ENCODE data around the gene ZNF76. TPM values are rescaled to one million over a fixed set of nuclear protein-coding genes. Genes with fewer than 3 reads are reported as not detected.
"Not testable (repeated sequence)": the region's sequence is repeated elsewhere in the genome, so short reads cannot be mapped to it uniquely, and the experiment has no call there.

The ZNF76 gene
- total RNA-seq, 3 donors from 2014 or later: 22.9 to 24.3 (median 24.1) TPM

GRCh38 chr6:35295036-35295435 is 35.5 kb downstream of the ZNF76 start:
- Mint-ChIP-seq H3K27me3 (ENCODE audit: low read depth) (no peaks in the 10 kb centered on the region), H3K4me3 (no peak overlapping the region), H3K36me3 (ENCODE audit: insufficient read depth) (peaks cover 7% of the 10 kb centered on the region), H3K4me1 (ENCODE audit: low read depth) (peaks cover 24% of the 10 kb centered on the region), H3K9me3 (no peaks in the 10 kb centered on the region)
- no peak for ATAC-seq
- DNase-seq: no peak

- no peak for DNase-seq
- Mint-ChIP-seq H3K4me1 (ENCODE audit: low read depth) (peaks cover 31% of the 10 kb centered on the region), H3K9me3 (no peaks in the 10 kb centered on the region), H3K4me3 (no peak overlapping the region), H3K36me3 (ENCODE audit: insufficient read depth) (peaks cover 7% of the 10 kb centered on the region), H3K27me3 (ENCODE audit: low read depth) (no peaks in the 10 kb centered on the region)
- ATAC-seq: no peak
These were observed 36.2 kb downstream of the ZNF76 start for GRCh38 chr6:35295521-35296315.

- Mint-ChIP-seq H3K4me3 (peak overlapping the region; percentile 85), H3K36me3 (ENCODE audit: insufficient read depth) (peaks cover 6% of the 10 kb centered on the region), H3K9me3 (no peaks in the 10 kb centered on the region), H3K4me1 (ENCODE audit: low read depth) (peaks cover 43% of the 10 kb centered on the region), H3K27me3 (ENCODE audit: low read depth) (no peaks in the 10 kb centered on the region)
- DNase-seq: no peak
- ATAC-seq: no peak
These were observed 37.5 kb downstream of the ZNF76 start for GRCh38 chr6:35296931-35297600.

GRCh38 chr6:35297601-35298481 is 38.3 kb downstream of the ZNF76 start, which contains the start of gene DEF6:
TSS of gene DEF6 (plus strand) at chr6:35297818. CDS start at chr6:35297857, 39 bp downstream.
- peak; percentile 87 to 91 for ATAC-seq
- Mint-ChIP-seq H3K4me1 (ENCODE audit: low read depth) (peaks cover 50% of the 10 kb centered on the region), H3K9me3 (no peaks in the 10 kb centered on the region), H3K27me3 (ENCODE audit: low read depth) (no peaks in the 10 kb centered on the region), H3K4me3 (peak within 1 kb of the TSS; percentile 85), H3K36me3 (ENCODE audit: insufficient read depth) (peaks cover 6% of the 10 kb centered on the region)
- peak; percentile 85 for DNase-seq

DNA sequence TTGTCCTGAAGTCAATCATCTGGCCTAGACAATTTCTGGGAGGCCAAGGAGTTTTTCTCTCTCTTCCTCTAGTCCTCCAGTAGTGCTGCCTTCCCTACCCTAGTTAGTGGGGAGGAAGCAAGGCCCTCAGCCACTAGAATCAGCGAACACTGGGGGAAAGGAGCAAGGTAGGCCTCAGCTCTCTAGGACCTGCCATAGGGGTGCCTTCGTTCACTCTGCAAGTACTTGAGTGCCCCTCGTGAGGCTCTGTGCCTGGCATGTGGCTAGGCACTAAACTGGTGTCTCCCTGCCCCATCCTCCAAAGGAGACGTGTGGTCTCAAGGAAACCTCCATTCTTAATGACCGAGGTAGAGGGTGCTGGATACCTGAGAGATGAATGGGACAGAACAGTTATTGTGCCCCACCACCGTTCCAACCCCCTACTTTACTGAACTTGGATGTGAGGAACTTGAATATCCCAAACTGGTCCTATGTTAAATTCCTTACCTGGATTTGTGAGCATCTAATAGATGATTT is 39.1 kb downstream of the ZNF76 start:
- DNase-seq: no peak
- Mint-ChIP-seq H3K4me3 (peak overlapping the region; percentile 85), H3K36me3 (ENCODE audit: insufficient read depth) (peaks cover 9% of the 10 kb centered on the region), H3K4me1 (ENCODE audit: low read depth) (peaks cover 59% of the 10 kb centered on the region), H3K9me3 (no peaks in the 10 kb centered on the region), H3K27me3 (ENCODE audit: low read depth) (no peaks in the 10 kb centered on the region)
- no peak for ATAC-seq

GRCh38 chr6:35299674-35300073 is 40.1 kb downstream of the ZNF76 start:
- peaks cover 64% of the 10 kb centered on the region for H3K4me1 Mint-ChIP-seq (ENCODE audit: low read depth)
- no peaks in the 10 kb centered on the region for H3K9me3 Mint-ChIP-seq
- ATAC-seq (no peak), DNase-seq (no peak)
- H3K36me3 Mint-ChIP-seq (ENCODE audit: insufficient read depth): peaks cover 11% of the 10 kb centered on the region
- H3K27me3 Mint-ChIP-seq (ENCODE audit: low read depth): no peaks in the 10 kb centered on the region
- peak overlapping the region; percentile 85 for H3K4me3 Mint-ChIP-seq

- Mint-ChIP-seq H3K27me3 (ENCODE audit: low read depth) (no peaks in the 10 kb centered on the region), H3K9me3 (no peaks in the 10 kb centered on the region), H3K4me1 (ENCODE audit: low read depth) (peaks cover 70% of the 10 kb centered on the region), H3K4me3 (peak overlapping the region; percentile 85), H3K36me3 (ENCODE audit: insufficient read depth) (peaks cover 11% of the 10 kb centered on the region)
- no peak for ATAC-seq
- peak; percentile 31 for DNase-seq
These were observed 41.3 kb downstream of the ZNF76 start for GRCh38 chr6:35300848-35301247.

DNA sequence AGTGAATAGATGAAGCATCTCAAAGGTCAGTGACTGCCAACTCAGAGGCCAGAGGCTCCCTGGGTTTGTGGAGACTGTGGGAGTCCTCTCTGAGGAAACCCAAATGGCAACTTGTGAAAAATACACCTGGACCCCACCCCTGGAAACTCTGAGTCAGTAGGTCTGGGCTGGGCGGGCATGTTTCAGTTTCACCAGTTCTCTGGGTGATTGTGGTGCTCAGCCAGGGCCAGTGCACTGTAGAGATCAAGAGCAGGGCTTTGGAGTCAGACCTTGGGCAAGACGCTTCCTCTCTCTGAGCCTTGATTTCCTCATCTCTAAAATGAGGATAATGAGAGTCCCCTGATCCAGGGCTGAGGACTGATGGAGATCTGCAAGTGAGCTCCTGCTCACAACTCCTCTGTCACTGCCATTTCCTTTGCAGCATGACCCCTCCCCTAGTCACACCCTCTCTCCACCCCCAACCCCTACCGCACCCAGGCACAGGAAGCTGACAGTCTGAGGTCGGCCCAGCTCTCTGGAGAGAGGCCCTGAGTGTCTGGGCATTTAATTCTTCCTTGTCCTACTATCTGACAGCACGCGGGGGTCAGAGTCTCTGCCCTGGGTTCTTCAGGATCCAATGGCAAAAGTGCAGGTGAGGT is 43.2 kb downstream of the ZNF76 start:
- ATAC-seq: peak; percentile 88 to 90
- Mint-ChIP-seq H3K36me3 (ENCODE audit: insufficient read depth) (peaks cover 22% of the 10 kb centered on the region), H3K4me3 (peak overlapping the region; percentile 81), H3K4me1 (ENCODE audit: low read depth) (peaks cover 78% of the 10 kb centered on the region), H3K9me3 (no peaks in the 10 kb centered on the region), H3K27me3 (ENCODE audit: low read depth) (no peaks in the 10 kb centered on the region)
- DNase-seq: peak; percentile 85

- ATAC-seq: no peak
- H3K4me1 Mint-ChIP-seq (ENCODE audit: low read depth): peaks cover 84% of the 10 kb centered on the region
- H3K4me3 Mint-ChIP-seq: peak overlapping the region; percentile 81
- no peaks in the 10 kb centered on the region for H3K9me3 Mint-ChIP-seq
- H3K27me3 Mint-ChIP-seq (ENCODE audit: low read depth): no peaks in the 10 kb centered on the region
- no peak for DNase-seq
- peaks cover 29% of the 10 kb centered on the region for H3K36me3 Mint-ChIP-seq (ENCODE audit: insufficient read depth)
These were observed 44.8 kb downstream of the ZNF76 start for GRCh38 chr6:35304299-35304698.

DNA sequence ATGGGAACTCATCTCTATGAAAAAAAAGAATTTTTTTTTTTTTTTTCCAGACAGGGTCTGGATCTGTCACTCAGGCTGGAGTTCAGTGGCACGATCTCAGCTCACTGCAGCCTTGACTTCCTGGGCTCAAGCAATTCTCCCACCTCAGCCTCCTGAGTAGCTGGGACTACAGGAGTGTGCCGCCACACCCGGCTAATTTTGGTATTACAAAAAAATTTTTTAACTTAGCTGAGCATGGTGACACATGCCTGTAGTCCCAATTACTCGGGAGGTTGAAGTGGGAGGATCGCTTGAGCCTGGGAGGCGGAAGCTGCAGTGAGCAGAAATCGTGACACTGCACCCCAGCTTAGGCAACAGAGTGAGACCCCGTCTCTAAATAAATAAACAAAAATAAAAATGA is 45.6 kb downstream of the ZNF76 start:
- Mint-ChIP-seq H3K4me1 (ENCODE audit: low read depth) (peaks cover 84% of the 10 kb centered on the region), H3K9me3 (no peaks in the 10 kb centered on the region), H3K27me3 (ENCODE audit: low read depth) (no peaks in the 10 kb centered on the region), H3K4me3 (no peak overlapping the region), H3K36me3 (ENCODE audit: insufficient read depth) (peaks cover 35% of the 10 kb centered on the region)
- DNase-seq (no peak), ATAC-seq (no peak)

DNA sequence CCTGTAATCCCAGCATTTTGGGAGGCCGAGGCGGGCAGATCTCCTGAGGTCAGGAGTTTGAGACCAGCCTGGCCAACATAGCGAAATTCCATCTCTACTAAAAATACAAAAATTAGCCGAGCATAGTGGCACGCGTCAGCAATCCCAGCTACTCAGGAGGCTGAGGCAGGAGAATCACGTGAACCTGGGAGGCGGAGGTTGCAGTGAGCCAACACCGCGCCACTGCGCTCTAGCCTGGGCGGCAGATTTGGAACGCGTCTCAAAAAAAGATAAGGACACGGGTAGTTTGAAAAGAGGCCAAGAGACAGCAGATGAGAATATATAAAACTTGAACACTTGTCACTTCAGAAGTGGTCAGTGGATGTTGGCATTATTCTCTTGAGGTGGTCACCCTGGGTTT is 47.6 kb downstream of the ZNF76 start:
- H3K9me3 Mint-ChIP-seq; ATAC-seq; DNase-seq; H3K27me3 Mint-ChIP-seq (ENCODE audit: low read depth); H3K4me3 Mint-ChIP-seq: not testable (repeated sequence)
- Mint-ChIP-seq H3K4me1 (ENCODE audit: low read depth) (peaks cover 85% of the 10 kb centered on the region), H3K36me3 (ENCODE audit: insufficient read depth) (peaks cover 37% of the 10 kb centered on the region)

- peaks cover 35% of the 10 kb centered on the region for H3K36me3 Mint-ChIP-seq (ENCODE audit: insufficient read depth)
- not testable (repeated sequence) for H3K9me3 Mint-ChIP-seq
These were observed 49.0 kb downstream of the ZNF76 start for GRCh38 chr6:35308543-35308942.

GRCh38 chr6:35309611-35310264 is 50.2 kb downstream of the ZNF76 start:
- no peak for DNase-seq
- Mint-ChIP-seq H3K36me3 (ENCODE audit: insufficient read depth) (peaks cover 34% of the 10 kb centered on the region), H3K9me3 (no peaks in the 10 kb centered on the region), H3K27me3 (ENCODE audit: low read depth) (no peaks in the 10 kb centered on the region), H3K4me1 (ENCODE audit: low read depth) (peaks cover 83% of the 10 kb centered on the region), H3K4me3 (peak overlapping the region; percentile 67)
- no peak for ATAC-seq

More at GRCh38 chr6:35308543-35308942, 49.0 kb downstream of the ZNF76 start:
- H3K27me3 Mint-ChIP-seq (ENCODE audit: low read depth); H3K4me3 Mint-ChIP-seq; DNase-seq; ATAC-seq: not testable (repeated sequence)
- peaks cover 83% of the 10 kb centered on the region for H3K4me1 Mint-ChIP-seq (ENCODE audit: low read depth)
